HUES64 (cell line): Measurements from ENCODE around the gene PIANP.
A peak's percentile ranks its signal among the peaks of the same experiment; 100 is the strongest.

Experiments used
- H3K27ac ChIP-seq: 2 replicates; pipeline ENCODE4 v1.7.0; 2013; ENCODE audit warnings: low read depth, low read length, inconsistent platforms
- H3K27me3 ChIP-seq: 2 replicates; pipeline ENCODE4 v1.6.1; 2013; ENCODE audit warnings: mild to moderate bottlenecking, low read length; ENCODE audit not compliant: insufficient read depth
- H3K36me3 ChIP-seq: 2 replicates; pipeline ENCODE4 v1.6.1; 2013; ENCODE audit warnings: mild to moderate bottlenecking, low read length; ENCODE audit not compliant: insufficient read depth
- H3K4me1 ChIP-seq: 2 replicates; pipeline ENCODE4 v1.6.1; 2013; ENCODE audit warnings: mild to moderate bottlenecking, low read length, moderate library complexity; ENCODE audit not compliant: insufficient read depth
- H3K4me3 ChIP-seq: 2 replicates; pipeline ENCODE4 v1.5.1; 2013; ENCODE audit warnings: mild to moderate bottlenecking, low read length, moderate library complexity
- H3K9ac ChIP-seq: 2 replicates; pipeline ENCODE4 v1.6.1; 2013; ENCODE audit warnings: mild to moderate bottlenecking, low read depth, low read length
- H3K9me3 ChIP-seq: 2 replicates; pipeline ENCODE4 v1.6.1; 2013; ENCODE audit warnings: low read depth, low read length; ENCODE audit not compliant: insufficient read depth
- WGBS: fragments of 150-250, 120-280 bp; methylation state at CpG from one replicate; pipeline ENCODE4 v1.1.7; 2013; ENCODE audit warnings: missing lambda C conversion rate; 5-methylcytosine and 5-hydroxymethylcytosine counted together

Gene PIANP

DNA sequence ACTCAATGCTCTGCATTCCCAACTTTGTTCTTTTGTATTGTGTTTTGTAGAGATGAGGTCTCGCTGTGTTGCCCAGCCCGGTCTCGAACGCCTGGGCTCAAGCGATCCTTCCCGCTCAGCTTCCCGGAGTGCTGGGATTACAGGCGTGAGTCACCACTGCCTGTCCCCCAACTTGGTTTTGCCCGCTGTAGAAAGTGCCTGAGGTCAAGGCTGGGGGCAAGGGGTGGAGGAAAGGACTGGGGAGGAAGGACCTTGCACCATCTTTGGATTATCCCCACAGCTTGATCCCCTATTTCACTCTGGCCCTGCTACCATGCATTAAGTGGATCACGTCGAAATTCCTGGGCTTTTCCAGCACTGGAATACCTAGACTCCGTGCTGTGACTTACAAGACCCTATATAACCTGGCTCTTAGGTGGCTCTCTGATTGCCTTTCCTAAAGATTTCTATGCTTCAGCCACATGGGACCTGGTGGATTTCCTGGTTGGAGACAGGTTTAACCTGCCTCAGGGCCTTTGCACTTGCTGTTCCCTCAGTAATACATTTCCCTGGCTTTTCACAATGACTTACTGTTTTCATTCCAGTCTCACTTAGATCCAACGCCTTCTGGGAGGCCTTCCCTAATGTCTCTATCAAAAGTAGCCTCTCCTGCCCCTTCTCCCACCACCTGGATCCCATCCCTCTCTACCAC, 608 bp upstream of the PIANP start:
- peaks cover 4% of the 10 kb centered on the region; the same call in 1 of the 2 replicates for H3K4me1 ChIP-seq
- H3K9ac ChIP-seq: peak overlapping the region; percentile 55; the same call in 1 of the 2 replicates

GRCh38 chr12:6699989-6700645, 498 bp downstream of the PIANP start:
- peaks cover 4% of the 10 kb centered on the region; the same call in 1 of the 2 replicates for H3K4me1 ChIP-seq
- peaks cover 20% of the 10 kb centered on the region for H3K27me3 ChIP-seq
- WGBS: under 1% methylated on average over 65 of the region's 65 CpGs
- peak overlapping the region; percentile 48; the same call in 1 of the 2 replicates for H3K9ac ChIP-seq
- no peak overlapping the region for H3K27ac ChIP-seq
- H3K4me3 ChIP-seq: peak overlapping the region; percentile 84
- no peaks in the 10 kb centered on the region for H3K9me3 ChIP-seq
- peaks cover 2% of the 10 kb centered on the region; the same call in 1 of the 2 replicates for H3K36me3 ChIP-seq

More for the DNA sequence above, 608 bp upstream of the PIANP start:
- Histone ChIP-seq H3K36me3 (peaks cover 2% of the 10 kb centered on the region; the same call in 1 of the 2 replicates), H3K4me3 (peak overlapping the region; percentile 84), H3K27me3 (peaks cover 20% of the 10 kb centered on the region), H3K9me3 (no peaks in the 10 kb centered on the region), H3K27ac (no peak overlapping the region)
- WGBS: 26% methylated on average over 13 of the region's 13 CpGs

DNA sequence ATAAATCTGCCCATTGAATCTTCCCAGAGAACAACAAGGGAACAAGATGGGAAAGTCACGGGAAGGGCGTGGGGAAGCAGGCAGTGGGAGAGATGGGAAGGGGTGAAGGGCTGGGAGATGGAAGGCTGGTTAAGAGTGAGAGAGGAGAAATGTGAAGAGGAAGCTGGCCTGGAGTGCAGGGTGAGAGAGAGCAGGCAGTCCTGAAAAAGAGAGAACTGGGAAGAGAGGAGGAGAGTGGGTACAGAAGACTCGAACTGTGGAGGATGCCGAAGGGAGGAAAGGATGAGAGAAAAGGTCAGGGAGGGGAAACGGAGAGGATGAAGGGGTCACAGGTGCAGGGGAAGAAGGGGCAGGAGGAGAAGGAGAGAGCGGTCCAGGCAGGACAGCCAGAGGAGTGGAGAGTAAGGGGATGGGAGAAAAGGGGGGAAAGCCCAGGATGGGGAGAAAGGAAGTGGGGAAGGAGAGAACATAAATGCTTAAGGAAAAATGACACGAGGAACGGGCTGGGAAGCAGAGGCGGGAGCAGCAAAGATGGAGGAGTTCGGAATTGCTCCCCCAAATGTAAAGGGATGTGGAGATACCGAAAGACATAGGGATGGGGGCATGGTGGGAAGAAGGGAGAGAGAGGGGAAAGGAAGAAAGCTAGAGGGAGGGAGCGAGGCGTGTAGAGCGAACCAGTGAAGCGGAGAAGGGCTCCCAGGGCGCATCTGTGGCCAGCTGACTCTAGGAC, 1.2 kb downstream of the PIANP start:
- H3K9ac ChIP-seq: no peak overlapping the region
- H3K27ac ChIP-seq: no peak overlapping the region
- peak overlapping the region; percentile 84 for H3K4me3 ChIP-seq
- peaks cover 20% of the 10 kb centered on the region for H3K27me3 ChIP-seq
- peaks cover 2% of the 10 kb centered on the region; the same call in 1 of the 2 replicates for H3K36me3 ChIP-seq
- H3K9me3 ChIP-seq: no peaks in the 10 kb centered on the region
- 16% methylated on average over 16 of the region's 16 CpGs for WGBS
- H3K4me1 ChIP-seq: peaks cover 4% of the 10 kb centered on the region; the same call in 1 of the 2 replicates

- no peak overlapping the region for H3K27ac ChIP-seq
Observed at GRCh38 chr12:6698352-6699046, 2.1 kb downstream of the PIANP start.

DNA sequence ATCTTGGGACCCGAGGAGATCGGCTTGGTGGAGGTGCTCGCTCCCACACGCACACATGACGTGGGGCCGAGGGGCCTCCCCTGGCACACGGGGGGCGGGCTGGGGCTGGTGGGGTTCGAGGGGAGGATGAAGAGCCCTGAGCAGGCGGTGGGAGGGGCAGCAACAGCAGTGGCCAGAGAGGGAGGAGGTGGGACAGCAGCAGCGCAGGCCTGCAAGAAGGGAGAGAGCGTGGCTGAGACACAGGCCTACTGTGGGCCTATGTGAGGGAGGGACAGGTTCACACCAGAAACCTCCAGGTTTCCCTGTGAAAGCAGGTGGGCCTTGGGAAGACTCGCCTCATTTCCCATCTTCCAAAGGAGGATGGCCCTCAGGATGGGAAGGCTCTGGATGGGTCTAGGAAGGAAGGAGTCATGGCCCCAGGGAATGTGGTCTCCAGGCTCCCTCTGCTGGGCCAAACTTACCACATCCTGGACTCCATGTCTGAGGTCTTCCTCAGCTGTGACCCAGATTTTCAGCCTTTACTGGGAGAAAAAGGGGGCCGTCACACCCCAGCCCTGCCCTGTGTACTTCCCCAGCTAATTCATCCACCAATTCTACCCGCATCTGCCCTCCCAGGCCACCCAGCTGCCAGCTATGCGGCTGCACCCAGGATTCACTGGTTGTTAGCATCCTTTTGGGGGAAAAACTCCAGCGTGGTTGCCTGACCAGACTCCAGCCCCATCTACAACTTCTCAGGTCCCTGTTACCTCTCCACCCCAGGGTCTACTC, 2.8 kb downstream of the PIANP start:
- H3K9me3 ChIP-seq: no peaks in the 10 kb centered on the region
- H3K9ac ChIP-seq: no peak overlapping the region
- WGBS: 77% methylated on average over 17 of the region's 17 CpGs
- H3K27ac ChIP-seq: no peak overlapping the region
- peaks cover 20% of the 10 kb centered on the region for H3K27me3 ChIP-seq
- peaks cover 2% of the 10 kb centered on the region; the same call in 1 of the 2 replicates for H3K36me3 ChIP-seq
- peaks cover 4% of the 10 kb centered on the region; the same call in 1 of the 2 replicates for H3K4me1 ChIP-seq
- H3K4me3 ChIP-seq: no peak overlapping the region

More at GRCh38 chr12:6698352-6699046, 2.1 kb downstream of the PIANP start:
- Histone ChIP-seq H3K4me3 (no peak overlapping the region), H3K9ac (no peak overlapping the region), H3K4me1 (peaks cover 4% of the 10 kb centered on the region; the same call in 1 of the 2 replicates), H3K9me3 (no peaks in the 10 kb centered on the region), H3K36me3 (peaks cover 2% of the 10 kb centered on the region; the same call in 1 of the 2 replicates), H3K27me3 (peaks cover 20% of the 10 kb centered on the region)
- WGBS: 58% methylated on average over 7 of the region's 8 CpGs

DNA sequence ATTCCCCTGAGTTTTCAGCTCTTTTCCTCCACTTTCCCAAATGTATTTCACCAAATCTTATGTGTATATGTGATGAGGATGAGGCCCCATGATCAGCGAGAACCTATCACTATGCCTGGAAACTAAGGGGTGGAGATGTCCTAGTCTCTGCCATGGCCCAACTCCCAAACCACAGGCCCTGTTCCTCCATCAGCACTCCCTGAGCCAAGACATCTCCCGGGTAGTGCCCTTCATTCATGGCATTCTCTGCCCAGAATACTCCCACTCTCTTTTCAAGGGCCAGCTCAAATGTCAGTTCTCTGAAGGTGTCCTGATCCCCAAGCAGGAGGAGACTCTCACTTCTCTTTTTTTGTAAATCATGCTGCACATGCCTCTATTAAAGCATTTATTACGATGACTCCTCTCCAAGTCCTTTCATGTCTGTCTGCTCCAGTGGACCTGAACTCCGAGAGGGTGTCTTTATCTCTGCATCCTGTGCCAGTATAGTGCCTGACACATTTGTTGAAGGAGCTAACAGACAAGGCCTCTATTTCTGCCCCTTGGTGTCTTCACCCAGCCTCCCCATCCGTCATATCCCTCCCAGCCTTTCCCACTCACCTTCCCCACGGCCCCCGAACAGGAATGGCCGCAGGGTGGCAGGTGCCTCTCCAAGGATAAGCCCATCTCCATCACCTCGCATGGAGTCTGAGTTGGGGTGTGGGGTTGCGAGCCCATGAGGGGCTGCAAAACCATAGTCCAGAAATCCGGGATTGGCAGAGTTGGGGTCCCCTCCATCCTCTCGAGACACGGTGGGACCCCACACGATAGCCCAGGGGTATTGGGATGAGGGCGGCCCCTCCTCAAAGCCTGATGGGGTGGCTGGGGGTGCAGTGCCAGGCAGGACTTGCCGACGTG, 3.7 kb downstream of the PIANP start:
- no peak overlapping the region for H3K4me3 ChIP-seq
- H3K27ac ChIP-seq: no peak overlapping the region
- H3K9ac ChIP-seq: no peak overlapping the region

DNA sequence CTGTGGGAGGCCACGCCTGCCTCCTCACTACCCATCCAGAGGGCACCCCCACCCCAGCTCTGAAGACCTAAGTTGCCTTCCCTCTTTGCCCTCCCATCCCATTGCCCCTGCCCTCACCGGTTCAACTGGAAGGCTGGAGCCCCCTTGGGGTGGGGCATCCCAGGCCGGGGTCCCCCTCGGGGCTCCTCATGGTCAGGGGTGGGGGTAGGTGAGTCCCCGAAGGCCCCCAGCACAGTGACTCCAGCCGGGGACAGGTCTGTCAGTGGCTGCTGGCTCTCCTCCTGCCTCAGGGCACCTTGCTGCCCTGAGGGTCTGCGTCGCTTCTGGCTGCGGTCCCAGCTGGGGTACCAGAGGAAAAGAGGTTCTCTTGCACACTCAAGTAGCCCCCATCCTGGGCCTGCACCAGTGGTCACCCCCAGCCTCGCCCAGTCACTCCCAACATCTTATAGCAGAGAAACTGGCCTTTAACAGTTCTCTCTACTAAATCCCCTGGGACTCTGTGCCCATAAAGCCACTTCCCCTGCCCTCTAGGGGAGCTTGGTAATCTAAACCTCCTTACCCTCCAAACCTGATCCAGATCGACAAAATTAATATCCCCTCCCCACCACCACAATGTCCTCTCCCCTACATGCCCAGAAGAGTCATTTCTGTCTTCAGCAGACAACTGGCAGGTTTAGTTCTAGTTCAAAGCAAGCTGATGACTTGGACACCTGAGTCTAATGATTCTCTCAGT, 5.1 kb downstream of the PIANP start:
- H3K4me3 ChIP-seq: no peak overlapping the region
- 88% methylated on average over 11 of the region's 11 CpGs for WGBS

More for the DNA sequence above, 3.7 kb downstream of the PIANP start:
- H3K36me3 ChIP-seq: peaks cover 2% of the 10 kb centered on the region; the same call in 1 of the 2 replicates
- peaks cover 20% of the 10 kb centered on the region for H3K27me3 ChIP-seq
- peaks cover 4% of the 10 kb centered on the region; the same call in 1 of the 2 replicates for H3K4me1 ChIP-seq
- 91% methylated on average over 16 of the region's 17 CpGs for WGBS
- no peaks in the 10 kb centered on the region for H3K9me3 ChIP-seq

DNA sequence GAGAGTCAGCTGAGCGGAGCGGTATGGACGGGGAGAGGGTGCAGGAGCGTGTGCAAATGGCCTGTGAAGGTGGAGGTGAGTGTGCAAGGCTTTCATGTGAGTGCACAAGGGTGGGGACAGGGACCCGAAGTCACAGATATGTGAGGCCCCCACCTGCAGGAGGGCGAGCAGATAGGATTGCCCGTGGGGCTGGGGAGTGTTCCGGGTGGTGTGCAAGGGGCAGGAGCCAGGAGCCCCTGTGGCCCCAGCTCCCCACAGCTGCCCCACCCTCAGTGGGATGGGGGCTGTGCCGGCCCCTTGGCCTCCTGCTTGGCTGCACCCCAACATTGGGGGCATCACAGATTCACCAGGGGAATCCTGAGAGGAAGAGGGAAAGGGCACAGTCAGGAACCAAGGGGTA, 5.9 kb downstream of the PIANP start:
- Histone ChIP-seq H3K9ac (no peak overlapping the region), H3K9me3 (no peaks in the 10 kb centered on the region), H3K4me1 (peaks cover 7% of the 10 kb centered on the region; the same call in 1 of the 2 replicates), H3K27me3 (peaks cover 7% of the 10 kb centered on the region), H3K4me3 (no peak overlapping the region), H3K27ac (no peak overlapping the region), H3K36me3 (peaks cover 2% of the 10 kb centered on the region; the same call in 1 of the 2 replicates)
- WGBS: 87% methylated on average over 9 of the region's 9 CpGs

More for the DNA sequence above, 5.1 kb downstream of the PIANP start:
- Histone ChIP-seq H3K36me3 (peaks cover 2% of the 10 kb centered on the region; the same call in 1 of the 2 replicates), H3K27ac (no peak overlapping the region), H3K9ac (no peak overlapping the region), H3K9me3 (no peaks in the 10 kb centered on the region), H3K27me3 (peaks cover 7% of the 10 kb centered on the region), H3K4me1 (peaks cover 4% of the 10 kb centered on the region; the same call in 1 of the 2 replicates)

GRCh38 chr12:6693832-6694355, 6.7 kb downstream of the PIANP start:
- Histone ChIP-seq H3K27ac (no peak overlapping the region), H3K9me3 (no peaks in the 10 kb centered on the region), H3K27me3 (no peaks in the 10 kb centered on the region; the same call in 1 of the 2 replicates), H3K4me3 (no peak overlapping the region), H3K36me3 (peaks cover 2% of the 10 kb centered on the region; the same call in 1 of the 2 replicates), H3K9ac (no peak overlapping the region), H3K4me1 (0 out of 2 replicates have a peak, but pooled peaks cover 3% of the 10 kb centered on the region)
- WGBS: 84% methylated on average over 3 of the region's 4 CpGs
